Epithelial cell of proximal tubule (primary cell): Measurements from ENCODE around the gene ITGA11. TPM values are rescaled to one million over a fixed set of nuclear protein-coding genes. Genes with fewer than 3 reads are reported as not detected.

Experiments
- DNase-seq: peaks from one replicate; pipeline ENCODE4 v3.0.0-alpha.2; 2011; ENCODE audit warnings: low read depth
- H3K4me3 ChIP-seq: 2 replicates; pipeline ENCODE4 v1.5.1; 2011; ENCODE audit warnings: low read depth, mild to moderate bottlenecking, low read length
- CTCF ChIP-seq: conservative IDR thresholded peaks from 2 replicates; pipeline ENCODE4 v1.5.1; 2012; ENCODE audit warnings: low read depth, mild to moderate bottlenecking, low read length
- total RNA-seq: library from RNA; depleted of rRNA; stranded (reverse); fragments of >200 nt; gene quantifications from 2 replicates; pipeline ENCODE4 v1.2.3, GENCODE V29; 2015

ITGA11 gene
- total RNA-seq, 1 donor from 2014 or later: 1.6 TPM

- no peak overlapping the region for H3K4me3 ChIP-seq
- no peak for DNase-seq
- no peak for TF ChIP-seq CTCF
Measured at GRCh38 chr15:68328443-68328842, 103.5 kb downstream of the ITGA11 start.

- H3K4me3 ChIP-seq: no peak overlapping the region
- DNase-seq: no peak
- no peak for TF ChIP-seq CTCF
Measured at GRCh38 chr15:68326711-68327354, 105.1 kb downstream of the ITGA11 start.

GRCh38 chr15:68325726-68326125 is 106.2 kb downstream of the ITGA11 start:
- TF ChIP-seq CTCF: no peak
- no peak overlapping the region for H3K4me3 ChIP-seq
- no peak for DNase-seq

GRCh38 chr15:68322796-68323195 is 109.2 kb downstream of the ITGA11 start:
- no peak overlapping the region for H3K4me3 ChIP-seq
- TF ChIP-seq CTCF: no peak
- DNase-seq: no peak

GRCh38 chr15:68321229-68321628 is 110.7 kb downstream of the ITGA11 start:
- no peak for TF ChIP-seq CTCF
- H3K4me3 ChIP-seq: no peak overlapping the region
- DNase-seq: no peak

GRCh38 chr15:68319997-68320396 is 112.0 kb downstream of the ITGA11 start:
- no peak overlapping the region for H3K4me3 ChIP-seq
- TF ChIP-seq CTCF: no peak
- DNase-seq: no peak

- TF ChIP-seq CTCF: no peak
- DNase-seq: no peak
Measured at GRCh38 chr15:68318931-68319909, 112.7 kb downstream of the ITGA11 start.

More at GRCh38 chr15:68318931-68319909, 112.7 kb downstream of the ITGA11 start:
- H3K4me3 ChIP-seq: no peak overlapping the region
